NK-92 (cell line): ENCODE results near the gene PCARE.
"Not testable (repeated sequence)": the region's sequence is repeated elsewhere in the genome, so short reads cannot be mapped to it uniquely, and the experiment has no call there.

Experiments used
- DNase-seq: peaks from one replicate; lab custom pipeline; 2025; ENCODE audit not compliant: unreplicated experiment; lab: John Stamatoyannopoulos, UW

Gene PCARE

GRCh38 chr2:29074411-29074810 is at the start of gene PCARE:
PCARE (minus strand) TSS chr2:29074523; CDS start chr2:29074261, 262 bp downstream.
- DNase-seq = no peak

GRCh38 chr2:29123617-29124349 is 49.5 kb upstream of the PCARE start:
- DNase-seq = no peak

GRCh38 chr2:29120846-29121245 is 46.5 kb upstream of the PCARE start:
- DNase-seq = no peak

GRCh38 chr2:29119211-29119610 is 44.9 kb upstream of the PCARE start:
- DNase-seq = no peak

GRCh38 chr2:29117636-29118303 is 43.4 kb upstream of the PCARE start:
- no peak for DNase-seq

- no peak for DNase-seq
Observed at GRCh38 chr2:29115797-29116781, 41.8 kb upstream of the PCARE start.

- DNase-seq = no peak
Observed at GRCh38 chr2:29114946-29115609, 40.8 kb upstream of the PCARE start, which contains the start of gene CLIP4. CLIP4 (plus strand) TSS chr2:29115415; CDS start chr2:29121389, 5,974 bp downstream.

- DNase-seq = no peak
Observed at GRCh38 chr2:29114586-29114945, 40.2 kb upstream of the PCARE start.

- no peak for DNase-seq
Observed at GRCh38 chr2:29113891-29114321, 39.6 kb upstream of the PCARE start.

GRCh38 chr2:29113027-29113686 is 38.8 kb upstream of the PCARE start:
- DNase-seq = no peak

GRCh38 chr2:29112379-29112778 is 38.1 kb upstream of the PCARE start:
- no peak for DNase-seq

GRCh38 chr2:29110916-29111535 is 36.7 kb upstream of the PCARE start:
- no peak for DNase-seq

GRCh38 chr2:29109246-29109645 is 34.9 kb upstream of the PCARE start:
- DNase-seq = no peak

- no peak for DNase-seq
Observed at GRCh38 chr2:29108225-29108624, 33.9 kb upstream of the PCARE start.

GRCh38 chr2:29107547-29107946 is 33.2 kb upstream of the PCARE start:
- DNase-seq = not testable (repeated sequence)

GRCh38 chr2:29106980-29107388 is 32.7 kb upstream of the PCARE start:
- DNase-seq = no peak

GRCh38 chr2:29106256-29106655 is 31.9 kb upstream of the PCARE start:
- no peak for DNase-seq

GRCh38 chr2:29105375-29105774 is 31.1 kb upstream of the PCARE start:
- DNase-seq = no peak

- DNase-seq = no peak
Observed at GRCh38 chr2:29104688-29105087, 30.4 kb upstream of the PCARE start.

GRCh38 chr2:29100564-29100963 is 26.2 kb upstream of the PCARE start:
- no peak for DNase-seq
